Heart right ventricle (tissue), 16 donors: Measurements from ENCODE around the gene KLC1. TPM values are rescaled to one million over a fixed set of nuclear protein-coding genes. Genes with fewer than 3 reads are reported as not detected.
A peak's percentile ranks its signal among the peaks of the same experiment; 100 is the strongest.

ENCODE experiments used
- ATAC-seq, 8 donors: fragments of 200-7000 bp; cut with Tn5 transposase; one replicate each; pipeline ENCODE4 v1.9.1; 2020; ENCODE audit warnings: mild to moderate bottlenecking in 8 of 8, moderate library complexity in 8 of 8, moderate number of reproducible peaks in 1 of 8
- DNase-seq, 2 donors: peaks; one replicate each; pipeline ENCODE4 v3.0.0-alpha.2; 2020
- H3K27ac ChIP-seq, 10 donors: fragments of 200-600 bp; sonication (generic) in 2 of 10; one replicate each; pipeline versions ENCODE4 v1.5.0 to v1.8.0; 2020 to 2022; ENCODE audit warnings: mild to moderate bottlenecking in 3 of 10
- H3K27me3 ChIP-seq, 7 donors: fragments of 200-600 bp; one replicate each; pipeline ENCODE4 v1.8.0; 2021 to 2022; ENCODE audit warnings: mild to moderate bottlenecking in 2 of 7
- H3K36me3 ChIP-seq, 9 donors: fragments of 200-600 bp; sonication (generic) in 1 of 9; one replicate each; pipeline versions ENCODE4 v1.5.0 to v1.8.0; 2020 to 2022; ENCODE audit warnings: mild to moderate bottlenecking in 2 of 9
- H3K4me1 ChIP-seq, 9 donors: fragments of 200-600 bp; sonication (generic) in 1 of 9; one replicate each; pipeline versions ENCODE4 v1.5.0 to v1.8.0; 2020 to 2022; ENCODE audit warnings: mild to moderate bottlenecking in 4 of 9
- H3K4me3 ChIP-seq, 10 donors: fragments of 200-600 bp; sonication (generic) in 2 of 10; one replicate each; pipeline versions ENCODE4 v1.5.0 to v1.8.0; 2020 to 2022; ENCODE audit warnings: mild to moderate bottlenecking in 7 of 10, moderate library complexity in 2 of 10
- H3K9me3 ChIP-seq, 11 donors: fragments of 200-600 bp in 10 of 11; sonication (generic) in 2 of 11; one replicate each; pipeline versions ENCODE4 v1.5.0 to v1.8.0; 2013 to 2022; ENCODE audit warnings: mild to moderate bottlenecking in 2 of 11, control low read depth in 1 of 11, moderate library complexity in 1 of 11
- WGBS, 2 donors: extraction: QIAGEN DNeasy Blood & Tissue Kit; methylation state at CpG; one replicate each; pipeline ENCODE4 v1.1.7; 2013; ENCODE audit warnings: inconsistent platforms in 1 of 2; 5-methylcytosine and 5-hydroxymethylcytosine counted together
- intact Hi-C, 10 donors: fragments of 100-400 bp; cut with DNase I; formaldehyde crosslinking; loops; one replicate each; pipeline versions ENCODE4 v1.11.1 to v1.14.2; 2022
- polyA plus RNA-seq, 2 donors: library from polyadenylated mRNA; stranded (reverse); fragments of 200-250 nt; gene quantifications; one replicate each; pipeline ENCODE4 v1.2.3, GENCODE V29; 2013
- total RNA-seq, 10 donors: library from RNA; stranded (reverse); fragmentation: NEBNext Ultra II Directional in 3 of 10; extraction: Animal tissue kit (Norgen Biotek cat#: 25700) in 3 of 10; gene quantifications; one replicate each; pipeline versions ENCODE4 v1.2.1 to v1.2.4, GENCODE V29; 2021 to 2023
- TF ChIP-seq, protein P1 (sequence below), 9 donors: fragments of 200-600 bp; sonication (generic) in 2 of 9; IDR thresholded peaks; one replicate each; pipeline versions ENCODE4 v1.5.0 to v1.8.0; 2021 to 2022; ENCODE audit warnings: antibody characterized with exemption in 9 of 9, mild to moderate bottlenecking in 5 of 9, moderate library complexity in 1 of 9
- donor health status: Arrhythmogenic right ventricular cardiomyopathy.
- donor health status: ischemic (EF 13 %, LVEDD 7.1; RV severe dilation, severe dysfunction).
- donor health status: healthy with polysubstance abuse.
- donor health status: DM: no; HTN: yes; CAD: no.
- donor health status: DM: no; HTN: no; CAD: no.
- donor health status: ischemic (EF 25% LVEDD 6.9; RV normal size, moderate dysfunction).
- donor health status: ischemic (EF 25% LVEDD 5.7; RV mildly dilated, moderate dysfunction).
- donor health status: healthy.
- donor health status: DM: yes; HTN: yes; CAD: no.
- donor health status: Ischemic cardiomyopathy.
- donor health status: ischemic (EF 35%, LVEDD 5.7; RV mildly dilated, moderate dysfunction).
- donor health status: nonischemic (EF 11% LVEDD 7.7; RV severe dilation, severe dysfunction).
- donor health status: DM: yes; HTN: yes; CAD: no.
- donor health status: PGD.
- donor health status: ischemic (EF 29% LVEDD 5.4; RV normal size, mild dysfunction).
- donor health status: nonischemic (EF 23%, LVEDD 6.1; RV moderate dilation, normal function).

The KLC1 gene
- total and polyA plus RNA-seq, 12 donors = 123 to 220 (median 151) TPM

DNA sequence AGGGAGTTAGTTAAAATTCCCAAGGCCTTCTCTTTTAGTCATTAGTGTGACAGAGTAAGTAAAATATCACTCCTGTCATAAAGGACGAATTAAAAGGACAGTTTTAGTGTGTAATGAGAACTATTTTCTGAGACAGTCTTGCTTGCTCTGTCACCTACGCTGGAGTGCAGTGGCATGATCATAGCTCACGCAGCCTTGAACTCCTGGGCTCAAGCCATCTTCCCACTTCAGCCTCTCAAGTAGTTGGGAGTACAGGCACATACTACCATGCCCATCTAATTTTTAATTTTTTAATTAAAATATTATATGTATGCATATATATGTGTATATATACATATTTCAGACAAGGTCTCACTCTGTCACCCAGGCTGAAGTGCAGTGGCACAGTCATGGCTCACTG lies 17.2 kb downstream of the KLC1 start:
- TF ChIP-seq, protein P1, sequence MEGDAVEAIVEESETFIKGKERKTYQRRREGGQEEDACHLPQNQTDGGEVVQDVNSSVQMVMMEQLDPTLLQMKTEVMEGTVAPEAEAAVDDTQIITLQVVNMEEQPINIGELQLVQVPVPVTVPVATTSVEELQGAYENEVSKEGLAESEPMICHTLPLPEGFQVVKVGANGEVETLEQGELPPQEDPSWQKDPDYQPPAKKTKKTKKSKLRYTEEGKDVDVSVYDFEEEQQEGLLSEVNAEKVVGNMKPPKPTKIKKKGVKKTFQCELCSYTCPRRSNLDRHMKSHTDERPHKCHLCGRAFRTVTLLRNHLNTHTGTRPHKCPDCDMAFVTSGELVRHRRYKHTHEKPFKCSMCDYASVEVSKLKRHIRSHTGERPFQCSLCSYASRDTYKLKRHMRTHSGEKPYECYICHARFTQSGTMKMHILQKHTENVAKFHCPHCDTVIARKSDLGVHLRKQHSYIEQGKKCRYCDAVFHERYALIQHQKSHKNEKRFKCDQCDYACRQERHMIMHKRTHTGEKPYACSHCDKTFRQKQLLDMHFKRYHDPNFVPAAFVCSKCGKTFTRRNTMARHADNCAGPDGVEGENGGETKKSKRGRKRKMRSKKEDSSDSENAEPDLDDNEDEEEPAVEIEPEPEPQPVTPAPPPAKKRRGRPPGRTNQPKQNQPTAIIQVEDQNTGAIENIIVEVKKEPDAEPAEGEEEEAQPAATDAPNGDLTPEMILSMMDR (IDR thresholded peaks at IDR 0.05) = no peak
- Histone ChIP-seq H3K36me3 (peaks cover 0 to 8% (median 0%) of the 10 kb centered on the region in 9 donors), H3K27ac (no peak overlapping the region), H3K9me3 (no peaks in the 10 kb centered on the region), H3K4me1 (peaks cover 2 to 65% (median 39%) of the 10 kb centered on the region in 9 donors), H3K27me3 (no peaks in the 10 kb centered on the region), H3K4me3 (no peak overlapping the region)
- intact Hi-C loops = no loop called here
- ATAC-seq (peak in 1 of 8 donors; percentile 19), DNase-seq (no peak)
- 68 to 74% methylated on average over 3 of the region's 3 CpGs for WGBS, 2 donors

DNA sequence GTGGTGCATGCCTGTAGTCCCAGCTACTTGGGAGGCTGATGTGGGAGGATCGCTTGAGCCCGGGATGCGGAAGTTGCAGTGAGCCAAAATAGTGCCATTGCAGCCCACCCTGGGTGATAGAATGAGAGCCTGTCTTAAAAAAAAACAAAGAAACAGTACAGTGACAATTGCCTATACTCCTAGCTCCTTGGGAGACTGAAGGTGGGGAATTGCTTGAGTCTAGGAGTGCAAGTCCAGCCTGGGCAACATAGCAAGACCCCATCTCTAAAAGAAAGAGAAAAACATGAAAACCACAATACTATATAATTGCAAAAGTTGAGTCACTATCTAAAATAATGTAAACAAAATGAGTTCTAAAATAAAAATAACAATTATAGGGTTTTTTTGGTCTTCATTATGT lies 20.0 kb downstream of the KLC1 start:
- Histone ChIP-seq H3K27me3 (no peaks in the 10 kb centered on the region), H3K4me3 (no peak overlapping the region), H3K27ac (no peak overlapping the region), H3K36me3 (peaks cover 0 to 24% (median 0%) of the 10 kb centered on the region in 9 donors), H3K9me3 (no peaks in the 10 kb centered on the region), H3K4me1 (peaks cover 13 to 68% (median 44%) of the 10 kb centered on the region in 9 donors)
- 97% methylated on average over 3 of the region's 3 CpGs for WGBS, 2 donors
- intact Hi-C loops = no loop called here
- DNase-seq (no peak), ATAC-seq (no peak)
- TF ChIP-seq, protein P1 (IDR thresholded peaks at IDR 0.05) = no peak

DNA sequence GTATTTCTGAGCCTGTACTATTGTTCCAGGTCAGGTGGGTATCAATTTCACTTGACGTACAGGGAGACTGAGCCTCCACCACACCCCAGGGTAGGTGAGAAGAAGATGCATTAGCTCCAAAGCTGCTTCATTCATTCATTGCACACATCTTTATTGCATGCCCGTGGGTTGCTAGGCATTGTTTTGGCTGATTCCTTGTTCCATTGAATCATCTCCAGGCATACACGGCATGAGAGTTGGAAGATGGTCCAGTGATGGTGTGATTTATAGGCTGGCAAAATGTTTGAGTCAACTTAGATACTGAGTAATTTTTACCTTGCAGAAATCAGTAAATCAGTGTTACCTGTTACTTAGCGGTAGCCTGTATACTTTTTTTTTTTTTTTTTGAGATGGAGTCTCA lies 21.2 kb downstream of the KLC1 start:
- ATAC-seq = no peak
- Histone ChIP-seq H3K4me3 (no peak overlapping the region), H3K9me3 (no peaks in the 10 kb centered on the region), H3K27me3 (no peaks in the 10 kb centered on the region), H3K36me3 (peaks cover 0 to 36% (median 8%) of the 10 kb centered on the region in 9 donors), H3K27ac (no peak overlapping the region), H3K4me1 (peaks cover 16 to 74% (median 53%) of the 10 kb centered on the region in 9 donors)
- intact Hi-C loops = no loop called here
- 73 to 79% methylated on average over 4 of the region's 4 CpGs for WGBS, 2 donors
- TF ChIP-seq, protein P1 (IDR thresholded peaks at IDR 0.05) = no peak
- DNase-seq = no peak

DNA sequence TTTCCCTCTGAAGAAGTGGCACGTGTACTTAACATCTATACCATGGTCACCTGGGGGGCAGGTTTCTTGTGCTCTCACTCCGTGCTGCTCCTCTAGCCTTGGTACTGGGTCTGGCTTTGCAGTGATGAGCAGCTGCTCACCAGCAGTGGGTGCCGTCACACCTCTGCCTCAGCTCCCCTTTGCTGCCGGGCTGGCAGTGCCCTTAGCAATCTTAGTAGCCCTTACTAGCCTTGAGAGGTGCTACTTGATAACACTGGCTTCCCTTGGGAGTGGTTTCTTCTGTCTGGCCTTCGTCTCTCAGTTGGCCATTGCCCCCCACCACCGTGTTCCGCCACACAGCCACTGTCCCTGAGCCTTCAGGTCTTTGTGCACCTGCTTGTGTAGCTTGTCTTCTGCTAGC lies 22.6 kb downstream of the KLC1 start:
- no peak overlapping the region for H3K27ac ChIP-seq
- peaks cover 0 to 50% (median 21%) of the 10 kb centered on the region in 9 donors for H3K36me3 ChIP-seq
- ATAC-seq = peak in 1 of 8 donors; percentile 43
- no peak for DNase-seq
- H3K27me3 ChIP-seq = no peaks in the 10 kb centered on the region
- no peak overlapping the region for H3K4me3 ChIP-seq
- intact Hi-C loops = no loop called here
- H3K9me3 ChIP-seq = no peaks in the 10 kb centered on the region
- 63 to 73% methylated on average over 7 of the region's 7 CpGs for WGBS, 2 donors
- peaks cover 14 to 72% (median 40%) of the 10 kb centered on the region in 9 donors for H3K4me1 ChIP-seq
- TF ChIP-seq, protein P1 (IDR thresholded peaks at IDR 0.05) = no peak
